HEK293 (cell line): Measurements from ENCODE around the gene SPATA1.

Experiments used
- SP7 ChIP-seq: fragments of 450-650 bp; formaldehyde crosslinking; IDR thresholded peaks from 2 replicates; pipeline ENCODE4 v1.5.1; 2016; ENCODE audit warnings: missing biosample characterization, missing genetic modification characterization
- ZNF140 ChIP-seq: fragments of 450-650 bp; formaldehyde crosslinking; IDR thresholded peaks from 2 replicates; pipeline ENCODE4 v1.5.1; 2016; ENCODE audit warnings: missing biosample characterization, missing genetic modification characterization
- ZNF24 ChIP-seq: fragments of 450-650 bp; formaldehyde crosslinking; IDR thresholded peaks from 2 replicates; pipeline ENCODE4 v1.5.1; 2016; ENCODE audit warnings: missing biosample characterization, missing genetic modification characterization
- ZNF791 ChIP-seq: fragments of 450-650 bp; formaldehyde crosslinking; IDR thresholded peaks from 2 replicates; pipeline ENCODE4 v1.5.1; 2016; ENCODE audit warnings: missing biosample characterization, missing genetic modification characterization
- TF ChIP-seq, protein P1 (sequence below): fragments of 450-650 bp; formaldehyde crosslinking; IDR thresholded peaks from 2 replicates; pipeline ENCODE4 v1.5.1; 2016; ENCODE audit warnings: missing biosample characterization, missing genetic modification characterization
- TF ChIP-seq, protein P2 (sequence below): IDR thresholded peaks from 2 replicates; pipeline ENCODE4 v1.6.1; 2011; ENCODE audit warnings: mild to moderate bottlenecking, low read depth, low read length, borderline replicate concordance

DNA sequence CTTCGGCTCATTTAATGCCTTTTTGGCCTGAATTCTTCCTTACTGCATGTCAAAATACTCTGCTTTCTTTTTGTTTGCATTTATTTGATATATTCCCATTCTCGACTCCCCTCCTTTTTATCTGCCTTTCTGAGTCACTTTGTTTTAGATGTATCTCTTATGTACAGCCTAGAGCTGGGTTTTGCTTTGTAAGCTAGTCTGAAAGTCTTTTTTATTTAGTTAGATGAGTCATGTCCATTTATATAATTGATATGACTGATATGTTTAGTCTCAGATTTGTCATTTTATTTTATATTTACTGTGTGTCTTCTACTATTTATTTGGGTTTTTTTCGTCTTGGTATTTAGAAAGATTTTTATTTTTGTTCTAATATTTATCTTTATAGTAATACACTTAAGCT lies 33.8 kb downstream of the SPATA1 start:
- TF ChIP-seq SP7 (tag by site-specific recombination) (no peak), ZNF791 (tag by site-specific recombination) (no peak), ZNF140 (tag by site-specific recombination) (no peak), ZNF24 (no peak)
- TF ChIP-seq, protein P1, sequence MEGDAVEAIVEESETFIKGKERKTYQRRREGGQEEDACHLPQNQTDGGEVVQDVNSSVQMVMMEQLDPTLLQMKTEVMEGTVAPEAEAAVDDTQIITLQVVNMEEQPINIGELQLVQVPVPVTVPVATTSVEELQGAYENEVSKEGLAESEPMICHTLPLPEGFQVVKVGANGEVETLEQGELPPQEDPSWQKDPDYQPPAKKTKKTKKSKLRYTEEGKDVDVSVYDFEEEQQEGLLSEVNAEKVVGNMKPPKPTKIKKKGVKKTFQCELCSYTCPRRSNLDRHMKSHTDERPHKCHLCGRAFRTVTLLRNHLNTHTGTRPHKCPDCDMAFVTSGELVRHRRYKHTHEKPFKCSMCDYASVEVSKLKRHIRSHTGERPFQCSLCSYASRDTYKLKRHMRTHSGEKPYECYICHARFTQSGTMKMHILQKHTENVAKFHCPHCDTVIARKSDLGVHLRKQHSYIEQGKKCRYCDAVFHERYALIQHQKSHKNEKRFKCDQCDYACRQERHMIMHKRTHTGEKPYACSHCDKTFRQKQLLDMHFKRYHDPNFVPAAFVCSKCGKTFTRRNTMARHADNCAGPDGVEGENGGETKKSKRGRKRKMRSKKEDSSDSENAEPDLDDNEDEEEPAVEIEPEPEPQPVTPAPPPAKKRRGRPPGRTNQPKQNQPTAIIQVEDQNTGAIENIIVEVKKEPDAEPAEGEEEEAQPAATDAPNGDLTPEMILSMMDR, result no peak
- TF ChIP-seq, protein P2, sequence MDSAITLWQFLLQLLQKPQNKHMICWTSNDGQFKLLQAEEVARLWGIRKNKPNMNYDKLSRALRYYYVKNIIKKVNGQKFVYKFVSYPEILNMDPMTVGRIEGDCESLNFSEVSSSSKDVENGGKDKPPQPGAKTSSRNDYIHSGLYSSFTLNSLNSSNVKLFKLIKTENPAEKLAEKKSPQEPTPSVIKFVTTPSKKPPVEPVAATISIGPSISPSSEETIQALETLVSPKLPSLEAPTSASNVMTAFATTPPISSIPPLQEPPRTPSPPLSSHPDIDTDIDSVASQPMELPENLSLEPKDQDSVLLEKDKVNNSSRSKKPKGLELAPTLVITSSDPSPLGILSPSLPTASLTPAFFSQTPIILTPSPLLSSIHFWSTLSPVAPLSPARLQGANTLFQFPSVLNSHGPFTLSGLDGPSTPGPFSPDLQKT, result no peak
